Suppressor macrophage treated with lipopolysaccharide for 1 hour (primary cell): ENCODE results near the gene KLHL29.

ENCODE experiments used
- DNase-seq, 3 donors: peaks; one replicate each; pipeline ENCODE4 v3.0.0-alpha.2; 2020 to 2022

KLHL29 gene

DNA sequence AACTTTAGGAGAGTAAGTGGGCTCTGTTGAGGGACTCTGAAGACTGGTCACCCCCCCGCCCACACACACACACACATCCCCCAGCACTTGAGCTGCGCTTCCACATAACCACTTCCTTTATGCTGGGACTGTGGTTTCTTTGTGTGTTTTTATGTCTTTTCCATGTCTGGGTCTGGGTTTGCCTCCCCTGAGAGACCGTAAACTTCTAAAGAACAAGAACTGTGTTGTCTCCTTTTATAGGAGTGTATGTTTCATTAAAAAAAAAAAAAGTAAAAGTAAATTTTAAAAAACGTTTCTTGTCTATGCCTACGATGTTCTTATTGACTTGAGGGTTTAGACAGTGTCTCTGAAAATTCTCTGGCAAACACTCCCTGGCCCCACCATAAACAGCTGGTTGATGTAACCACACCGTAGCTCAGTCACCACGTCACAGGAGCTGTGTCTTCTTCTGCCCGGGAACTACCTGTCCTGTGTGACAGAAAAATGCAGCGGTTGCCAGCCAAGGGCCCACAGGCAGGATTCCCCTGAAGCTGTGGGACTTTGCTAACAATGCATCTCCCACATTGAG is 68.0 kb downstream of the KLHL29 start:
- DNase-seq = peak; percentile 27 to 58 (median 50)

DNA sequence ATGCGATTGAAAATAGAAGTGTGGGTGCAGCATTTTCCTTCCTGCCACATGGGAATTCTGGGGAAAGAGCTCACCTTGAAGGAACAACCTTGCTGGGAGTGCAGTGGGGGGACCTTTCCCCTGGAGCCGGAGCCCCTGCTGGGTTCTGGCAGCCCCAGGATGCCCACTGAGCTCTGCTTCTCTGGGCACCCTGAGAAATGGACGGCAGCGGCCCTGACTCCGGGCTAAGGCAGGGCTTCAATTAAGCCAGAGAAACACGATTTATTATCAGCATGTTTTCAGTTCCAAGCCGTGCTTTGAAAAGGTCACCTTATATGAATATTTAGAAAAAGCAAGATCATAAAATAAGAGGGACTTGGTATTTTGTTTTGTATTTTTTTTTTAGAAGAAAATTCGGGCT is 68.5 kb downstream of the KLHL29 start:
- no peak for DNase-seq

DNA sequence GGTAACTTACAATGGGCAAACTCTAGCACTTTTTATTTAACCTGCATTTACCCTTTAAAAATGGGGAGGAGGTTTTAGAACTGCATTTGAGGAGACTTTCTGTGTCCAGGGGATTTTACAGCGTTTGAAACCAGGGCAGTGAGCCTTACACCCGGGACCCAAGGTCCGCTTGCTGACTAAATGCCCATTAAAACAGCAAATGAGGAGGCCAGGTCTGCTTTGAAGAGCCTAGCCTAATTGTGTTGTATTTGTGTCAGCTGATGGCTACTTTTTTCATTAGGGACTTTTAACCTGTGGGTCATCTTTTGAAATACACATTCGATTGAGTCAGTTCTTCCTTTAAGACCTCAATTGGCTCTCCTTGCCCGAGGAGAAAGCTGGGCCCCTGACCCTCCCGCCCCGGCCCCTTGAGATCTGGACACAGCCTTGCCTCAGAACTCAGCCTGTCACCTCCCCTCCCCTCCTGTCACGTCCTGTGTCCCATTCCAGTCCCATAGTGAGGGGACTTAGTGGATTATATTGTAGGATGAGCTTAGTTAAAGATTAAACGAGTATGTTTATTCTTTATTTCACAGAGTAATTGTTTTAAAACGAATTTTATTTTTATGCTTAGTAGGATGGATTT is 69.0 kb downstream of the KLHL29 start:
- DNase-seq = peak; percentile 16 to 27 (median 22)

DNA sequence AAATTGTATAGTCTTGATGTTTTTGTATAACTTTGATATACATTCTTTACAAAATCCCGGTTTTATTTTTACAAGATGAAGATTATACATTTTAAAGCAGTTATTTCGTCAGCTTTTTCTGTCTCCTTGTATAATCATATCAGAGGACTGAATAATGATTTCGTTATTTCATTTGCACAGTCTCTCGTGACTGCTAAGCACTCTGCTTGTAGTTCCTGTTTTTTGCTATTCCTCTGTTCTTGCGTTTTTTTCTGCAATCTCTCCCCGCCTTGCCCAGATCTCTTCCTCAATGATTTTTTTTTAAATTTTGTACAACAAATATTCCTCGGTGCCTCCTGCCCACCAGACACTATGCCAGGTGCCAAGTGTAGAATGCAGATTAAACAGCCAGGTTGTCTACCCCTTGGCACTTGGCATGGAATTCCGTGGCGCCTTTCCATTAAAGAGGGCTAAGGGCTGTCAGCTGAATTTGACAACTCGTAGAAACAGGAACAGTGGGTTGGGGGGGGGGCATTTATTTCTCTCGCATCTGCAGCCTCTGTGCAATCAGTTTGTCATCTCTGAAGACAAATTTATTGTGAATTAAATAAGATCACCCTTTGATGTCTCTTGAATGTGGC is 69.6 kb downstream of the KLHL29 start:
- DNase-seq = peak; percentile 35 to 60 (median 58)

DNA sequence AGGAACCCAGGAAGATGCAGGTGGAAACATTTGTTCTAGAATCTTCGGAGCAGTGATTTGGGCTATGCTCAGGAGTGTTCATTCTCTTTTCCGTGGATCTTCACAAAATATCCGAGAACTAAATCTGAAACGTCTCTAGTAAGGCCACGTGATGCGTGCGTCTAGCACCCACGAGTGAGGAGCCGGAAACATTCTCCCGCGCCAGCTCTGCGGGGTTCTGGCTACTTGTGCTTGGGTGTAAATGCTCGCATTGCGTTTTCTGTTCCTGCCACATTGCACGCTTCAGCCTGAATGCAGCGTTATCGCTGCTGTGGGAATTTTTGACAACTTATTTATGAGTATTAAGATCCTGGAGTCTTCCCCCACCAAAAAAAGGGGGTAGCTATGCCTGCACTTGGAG is 71.4 kb downstream of the KLHL29 start:
- DNase-seq = no peak

DNA sequence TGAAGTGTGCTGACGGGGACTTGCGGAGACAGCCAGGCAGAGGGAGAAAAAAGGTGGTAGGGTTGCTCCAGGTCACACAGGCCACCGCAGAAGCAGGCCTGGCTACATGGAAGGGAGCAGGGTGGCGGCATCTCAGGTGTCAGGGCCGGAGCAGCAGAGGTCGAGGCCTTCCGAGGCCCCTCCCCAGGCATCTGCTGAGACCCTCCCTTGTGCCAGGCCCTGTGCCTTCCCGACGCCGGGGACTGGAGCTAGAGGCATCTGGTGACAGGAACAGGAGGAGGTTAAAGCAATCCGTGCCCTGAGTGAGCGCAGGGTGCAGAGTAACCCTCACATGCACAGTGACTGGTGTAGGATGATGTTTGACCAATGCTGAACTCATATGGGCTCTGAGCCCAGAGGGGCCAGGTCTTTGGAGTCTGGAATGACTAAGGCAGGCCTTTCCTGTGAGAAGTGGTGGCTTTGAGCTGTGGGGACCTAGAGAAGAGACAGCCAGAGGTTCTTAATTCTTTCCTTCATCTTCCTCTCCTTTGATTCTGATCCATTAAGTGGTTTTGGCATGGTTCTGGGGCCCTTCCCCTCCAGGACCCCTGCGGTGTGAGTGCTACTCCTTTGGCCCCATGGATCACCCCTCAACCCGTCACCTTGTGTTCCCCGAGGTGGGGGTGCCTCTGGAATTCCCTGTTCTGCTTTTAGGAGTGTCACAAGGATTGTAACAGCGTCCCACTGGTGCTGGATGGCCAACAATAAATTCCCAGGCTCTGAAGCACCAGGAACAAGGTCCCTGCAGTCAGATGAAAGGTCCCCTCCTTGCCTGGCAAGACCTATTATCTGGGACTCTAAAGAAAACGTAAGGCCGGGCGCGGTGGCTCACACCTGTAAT is 72.1 kb downstream of the KLHL29 start:
- no peak for DNase-seq

DNA sequence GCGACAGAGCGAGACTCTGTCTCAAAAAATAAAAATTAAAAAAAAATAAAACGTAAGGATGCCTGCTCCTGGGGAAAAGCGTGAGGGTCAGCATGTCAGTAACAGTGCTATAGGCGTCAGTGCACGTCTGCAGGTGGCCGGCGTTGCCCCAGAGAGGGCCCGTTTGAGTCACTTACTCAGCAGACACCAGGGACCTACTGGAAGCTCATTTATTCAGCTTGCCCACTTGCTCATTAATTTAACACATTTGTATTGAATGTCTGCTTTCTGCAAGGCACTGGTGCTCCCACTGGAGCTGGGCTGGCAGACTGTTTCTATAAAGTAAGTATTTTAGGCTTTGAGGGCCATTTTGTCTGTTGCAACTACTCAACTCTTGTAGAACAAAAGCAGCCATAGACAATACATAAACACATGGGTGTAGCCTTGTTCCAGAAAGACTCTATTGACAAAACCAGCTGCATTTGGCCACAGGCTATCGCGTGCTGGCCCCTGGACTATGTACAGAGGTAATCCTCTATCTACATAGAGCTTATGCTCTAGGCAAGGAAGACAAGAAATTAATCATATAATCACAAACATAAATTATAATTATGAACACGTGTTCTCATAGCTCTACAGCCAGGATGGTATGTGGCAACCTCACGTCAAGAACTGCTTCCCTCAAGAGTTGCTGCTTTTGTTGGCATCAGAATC is 73.2 kb downstream of the KLHL29 start:
- DNase-seq = no peak

DNA sequence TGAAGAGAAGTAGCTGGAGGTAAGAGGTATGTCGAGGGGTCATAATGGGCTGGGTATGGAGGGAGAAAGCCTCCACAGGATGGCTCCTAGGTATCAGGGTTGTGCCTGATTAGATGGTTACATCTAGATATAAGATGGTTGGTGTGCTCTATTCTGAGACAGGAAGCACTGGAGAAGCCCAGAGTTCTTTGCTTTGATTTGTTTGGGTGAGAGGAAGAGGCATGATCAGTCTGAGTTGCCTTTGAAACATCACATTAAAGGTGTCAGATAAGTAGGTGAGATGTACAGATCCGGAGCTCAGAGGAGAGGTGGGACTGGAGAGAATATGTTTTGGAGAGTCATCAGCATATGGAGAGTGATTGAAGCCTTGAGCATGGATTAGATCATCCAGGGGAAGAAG is 74.1 kb downstream of the KLHL29 start:
- DNase-seq = no peak

DNA sequence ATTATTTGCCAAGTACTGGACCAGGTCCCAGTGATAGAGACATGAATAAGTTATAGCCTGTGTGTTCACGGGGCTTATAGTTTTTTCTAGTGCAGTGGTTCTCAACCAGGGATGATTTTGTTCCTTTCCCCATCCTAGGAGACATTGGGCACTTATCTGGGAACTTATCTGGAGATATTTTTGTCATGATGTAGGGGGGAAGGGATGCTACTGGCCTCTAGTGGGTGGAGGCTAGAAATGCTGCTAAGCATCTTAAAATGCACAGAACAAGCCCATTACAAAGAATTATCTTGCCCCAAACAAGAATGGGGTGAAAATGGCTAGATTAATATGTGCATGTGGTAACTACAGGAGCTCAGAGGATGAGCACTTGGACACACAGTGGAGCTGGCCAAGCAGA is 75.2 kb downstream of the KLHL29 start:
- DNase-seq = peak in 2 of 3 donors; percentile 26 to 38

DNA sequence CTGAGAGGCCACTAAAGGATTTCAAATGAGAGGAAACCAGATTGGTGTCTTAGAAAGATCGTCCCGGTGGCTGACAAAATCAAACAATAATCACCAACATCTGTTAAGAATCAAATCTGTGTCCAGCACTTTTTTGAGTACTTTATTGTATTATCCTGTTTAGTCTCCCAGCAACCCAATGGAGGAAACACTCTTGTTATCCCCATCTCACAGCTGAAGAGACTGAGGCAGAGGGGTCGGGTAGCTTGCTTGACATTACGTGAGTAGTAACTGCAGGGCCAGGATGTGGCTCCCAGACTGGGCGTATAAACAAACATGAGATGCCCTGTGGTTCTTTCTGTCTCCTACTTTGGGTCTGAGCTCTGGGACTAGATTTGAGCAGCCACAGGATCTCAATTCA is 76.0 kb downstream of the KLHL29 start:
- no peak for DNase-seq

DNA sequence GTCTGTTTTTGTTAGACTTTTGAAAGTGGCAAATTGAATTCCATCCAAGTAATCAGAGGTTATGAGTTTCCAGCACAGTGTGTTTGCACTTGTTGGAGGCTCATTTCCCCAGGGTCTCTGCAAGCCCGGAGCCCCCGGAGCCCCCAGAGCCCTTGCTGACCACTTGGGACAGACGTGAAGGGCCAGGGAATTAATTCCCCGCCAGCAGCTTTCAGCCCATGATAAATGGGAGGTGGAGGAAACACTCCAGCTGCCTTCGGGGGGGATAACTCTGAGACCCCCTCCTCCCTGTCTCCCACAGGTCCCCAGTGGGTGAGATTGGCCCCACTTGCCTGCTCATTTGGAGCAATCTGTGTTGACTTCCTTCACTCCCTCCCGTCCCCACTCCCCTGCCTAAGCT is 79.2 kb downstream of the KLHL29 start:
- DNase-seq = no peak

DNA sequence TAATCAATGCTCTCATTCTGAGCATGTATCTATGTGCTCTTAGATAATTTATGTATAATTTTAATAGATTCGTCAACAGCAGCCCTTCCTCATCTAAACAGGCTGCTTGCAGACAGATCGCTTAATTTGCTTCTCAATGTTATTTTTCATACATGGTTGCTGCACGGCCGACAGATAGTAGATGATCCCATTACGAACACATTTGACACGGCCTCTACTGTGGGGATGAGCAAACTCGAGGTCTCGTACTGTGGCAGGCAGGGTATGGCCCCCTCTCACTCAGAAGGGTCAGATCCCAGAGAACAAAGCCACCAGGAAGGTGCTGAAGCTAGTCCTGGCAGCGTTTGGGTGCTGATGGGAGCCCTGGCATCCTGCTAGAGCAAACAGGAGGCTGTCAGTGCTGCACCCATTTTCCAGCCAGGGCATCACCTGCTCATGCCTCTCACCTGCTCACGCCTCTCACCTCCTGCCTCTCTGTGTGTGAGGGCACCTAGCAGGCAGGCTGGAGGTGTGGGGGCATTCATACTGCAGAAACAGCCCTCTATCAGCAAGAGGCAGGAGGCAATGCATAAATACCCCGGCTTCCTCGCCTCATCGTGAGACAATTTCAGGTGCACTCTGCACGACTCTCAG is 80.0 kb downstream of the KLHL29 start:
- DNase-seq = no peak

DNA sequence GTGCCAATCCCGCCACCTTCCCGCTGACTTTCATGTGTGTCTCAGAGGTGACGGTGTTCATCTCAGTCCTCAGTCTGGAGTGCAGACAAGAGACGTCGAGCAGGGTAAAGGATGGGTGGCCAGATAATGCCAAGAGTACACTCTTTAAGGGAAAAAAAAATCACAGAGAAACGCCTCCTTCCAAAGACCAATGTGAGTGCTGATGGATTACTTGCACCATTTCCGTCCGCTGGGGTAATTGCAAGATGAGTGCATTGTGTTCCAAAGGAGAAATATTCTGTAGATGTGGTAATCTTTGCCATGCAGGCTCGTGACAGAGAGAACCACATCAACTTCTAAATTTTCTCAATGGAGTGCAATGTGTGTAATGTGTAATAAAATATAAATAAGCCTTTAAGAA is 81.0 kb downstream of the KLHL29 start:
- DNase-seq = no peak

DNA sequence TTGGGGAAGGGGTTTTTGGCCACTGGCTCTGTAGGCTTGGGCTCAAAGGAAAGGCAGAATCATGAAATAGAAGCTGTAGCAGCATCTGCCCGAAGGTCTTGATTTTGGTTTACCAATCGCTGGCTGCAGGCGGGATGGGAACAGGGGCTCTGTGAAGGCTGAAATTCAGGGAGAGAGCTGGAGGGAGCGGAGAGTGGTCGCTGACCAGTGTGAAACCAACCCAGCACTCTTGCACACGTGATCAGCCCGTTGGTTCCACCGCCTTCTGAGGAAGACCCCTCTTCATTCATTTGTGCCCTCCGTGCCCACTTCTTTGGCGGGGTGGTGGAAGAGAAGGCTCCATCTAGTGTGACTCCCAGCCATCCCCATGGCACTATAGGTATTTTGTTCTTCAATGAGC is 82.6 kb downstream of the KLHL29 start:
- DNase-seq = no peak

DNA sequence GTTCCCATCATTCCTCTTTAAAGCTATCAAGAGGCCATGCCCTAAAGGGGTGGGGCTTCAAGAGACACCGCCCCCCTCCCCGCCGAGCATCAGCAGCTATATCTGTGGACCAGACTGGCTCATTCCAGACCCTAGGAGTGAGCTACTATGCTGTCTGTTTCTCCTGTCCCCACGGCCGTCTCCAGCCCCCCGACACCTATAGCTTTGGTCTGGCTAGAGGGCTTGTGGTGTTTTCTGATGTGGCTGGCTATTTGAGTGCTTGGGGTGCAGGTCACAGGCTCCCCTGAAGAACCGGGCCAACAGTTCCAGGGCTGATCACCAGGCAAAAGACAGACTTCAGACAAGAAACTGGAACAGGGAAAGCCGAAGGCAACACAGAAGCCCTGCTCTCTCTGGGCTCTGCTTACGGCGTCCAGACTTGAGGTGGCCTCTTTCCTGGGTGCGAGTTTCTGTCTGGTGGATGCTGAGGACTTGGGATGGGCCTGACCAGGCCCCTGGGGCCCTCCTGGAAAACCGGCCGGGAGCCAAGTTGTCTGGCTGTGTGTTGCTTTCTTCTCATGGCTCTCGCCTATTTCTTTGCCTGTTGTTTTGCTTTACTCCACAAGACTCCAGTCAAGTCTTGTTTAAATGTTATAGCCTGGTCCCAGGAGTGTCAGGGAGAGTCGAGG is 83.6 kb downstream of the KLHL29 start:
- DNase-seq = no peak

DNA sequence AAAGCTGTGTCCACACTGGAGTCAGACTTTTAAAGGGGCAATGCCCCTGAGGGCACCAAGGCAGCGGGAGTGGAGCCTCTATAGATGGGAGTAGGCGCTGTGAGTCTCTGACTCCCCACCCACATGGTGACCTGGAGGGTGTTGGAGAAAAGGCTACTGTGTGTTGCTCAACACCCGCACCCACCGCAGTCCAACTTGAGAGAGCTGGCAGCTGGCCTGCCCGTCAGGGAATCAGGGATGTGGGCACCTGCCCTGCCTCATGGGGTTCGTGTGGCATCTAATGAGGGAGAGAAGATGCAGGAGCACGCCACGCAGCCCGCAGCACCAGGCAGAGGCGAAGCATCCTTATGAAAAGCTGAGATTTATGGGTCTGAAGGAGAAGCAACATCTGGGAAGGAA is 84.2 kb downstream of the KLHL29 start:
- DNase-seq = no peak

DNA sequence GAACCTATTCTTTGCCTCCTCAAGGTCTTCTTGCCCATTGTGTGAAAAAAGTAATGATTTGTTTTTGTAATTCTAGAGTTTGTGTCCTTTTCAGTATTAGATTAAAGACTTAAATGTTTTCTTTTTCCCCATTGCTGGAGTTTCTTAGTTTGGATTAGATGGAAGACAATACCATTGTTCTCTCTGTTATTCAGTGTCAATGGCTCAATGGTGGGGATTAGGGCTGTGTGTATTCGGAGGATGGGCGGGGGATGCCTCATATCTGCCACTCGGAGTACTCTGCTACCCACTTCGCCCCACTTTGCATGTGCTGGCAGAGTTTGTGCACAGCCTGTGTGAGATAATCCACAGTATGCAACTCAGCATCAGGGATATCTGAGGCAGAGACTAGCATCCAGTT is 90.1 kb downstream of the KLHL29 start:
- DNase-seq = no peak

DNA sequence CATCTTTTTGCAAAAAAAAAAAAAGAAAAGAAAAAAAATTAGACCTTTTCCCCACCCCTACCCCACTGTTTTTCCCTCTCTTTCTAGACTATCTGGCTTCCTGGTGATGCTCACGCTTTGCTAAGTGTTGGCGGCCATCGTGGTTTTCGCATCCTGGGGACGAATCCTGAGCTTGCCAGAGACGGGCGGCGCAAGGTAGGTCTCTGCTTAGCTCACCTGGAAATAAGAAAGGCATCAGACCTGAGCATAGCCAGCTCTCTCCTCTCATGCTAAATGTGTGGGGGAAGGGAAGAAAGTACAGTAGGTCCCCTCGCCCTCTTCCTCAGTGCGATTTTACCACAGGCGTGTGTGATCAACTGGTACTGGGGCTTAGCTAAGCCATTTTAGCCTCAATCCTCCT is 90.5 kb downstream of the KLHL29 start:
- no peak for DNase-seq

DNA sequence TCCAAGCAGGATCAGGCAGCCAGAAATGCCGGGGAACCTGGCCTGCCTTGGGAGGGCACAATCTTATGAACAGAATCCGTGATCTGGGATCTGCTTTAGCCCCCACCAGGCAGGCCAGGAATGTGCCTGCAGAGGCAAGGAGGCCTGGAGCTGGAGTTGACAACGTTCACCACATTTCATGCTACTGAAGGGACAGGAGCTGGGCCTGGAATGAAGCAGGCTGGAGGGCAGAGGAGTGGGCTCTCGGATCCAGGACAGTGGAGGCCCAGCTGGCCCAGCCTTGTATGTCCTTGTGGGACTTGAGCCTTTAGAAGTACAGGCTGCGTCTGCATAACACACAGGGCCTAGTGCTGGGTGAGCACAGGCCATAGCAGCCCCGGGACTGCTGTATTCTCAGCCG is 91.8 kb downstream of the KLHL29 start:
- DNase-seq = no peak

DNA sequence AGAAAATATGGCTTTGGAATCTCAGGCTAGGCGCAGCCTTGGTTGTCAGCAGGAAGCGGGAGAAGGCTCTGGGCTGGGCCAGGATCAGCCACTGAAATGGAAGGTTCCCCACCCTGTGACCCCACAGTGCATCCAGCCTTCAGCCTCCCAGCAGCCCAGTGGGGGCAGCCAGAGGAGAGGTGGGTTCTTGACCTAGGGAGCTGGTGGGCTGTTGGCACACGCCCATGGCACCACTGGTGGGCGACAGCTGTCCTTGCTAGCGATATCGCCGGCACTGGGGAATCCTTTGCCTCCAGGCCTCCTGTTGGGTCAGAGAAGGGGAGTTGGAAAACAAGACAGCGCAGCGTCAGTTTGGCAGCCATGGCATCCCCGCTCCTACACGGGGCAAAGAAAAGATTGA is 92.4 kb downstream of the KLHL29 start:
- no peak for DNase-seq

DNA sequence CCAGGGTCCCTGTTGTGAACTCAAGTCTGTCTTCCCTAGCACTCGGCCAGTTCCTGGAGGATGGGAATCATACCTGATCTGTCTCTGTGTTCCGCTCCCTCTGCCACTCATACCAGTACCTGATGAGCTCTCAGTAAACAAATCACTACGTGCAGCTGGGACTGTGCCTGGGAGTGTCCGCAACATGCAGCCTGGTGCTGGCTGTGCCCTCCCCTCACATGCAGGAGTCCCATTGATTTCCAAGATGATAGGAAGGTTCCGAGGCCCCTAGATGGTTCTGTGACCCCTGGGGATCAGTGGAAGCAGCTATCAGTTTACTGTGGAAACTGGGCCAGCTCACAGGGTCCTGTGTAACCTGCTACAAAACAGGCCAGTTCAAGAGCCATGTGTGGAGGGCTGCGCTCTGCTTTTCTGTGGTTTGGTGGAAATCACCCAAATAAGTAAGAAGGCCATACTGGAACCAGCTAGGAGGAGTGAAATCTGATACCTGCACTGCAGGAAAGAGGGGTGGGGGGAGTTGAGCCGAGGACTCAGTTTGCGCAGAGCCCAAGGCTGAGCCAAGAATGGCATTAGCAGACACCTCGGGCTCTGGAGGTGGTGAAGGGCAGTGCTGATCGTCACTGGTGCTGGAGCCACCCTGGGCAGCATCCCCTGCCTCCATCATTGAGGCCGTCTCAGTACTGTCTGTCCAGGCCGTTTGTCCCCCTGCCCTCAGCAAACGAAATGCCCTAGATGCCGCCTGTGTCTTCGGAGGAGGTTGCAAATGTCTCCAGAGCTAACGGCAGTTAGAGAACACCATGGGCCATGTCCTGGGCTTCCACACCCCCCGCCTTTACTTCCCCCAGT is 93.3 kb downstream of the KLHL29 start:
- DNase-seq = no peak
